ENCODE data around the gene SEC11A.

DNA sequence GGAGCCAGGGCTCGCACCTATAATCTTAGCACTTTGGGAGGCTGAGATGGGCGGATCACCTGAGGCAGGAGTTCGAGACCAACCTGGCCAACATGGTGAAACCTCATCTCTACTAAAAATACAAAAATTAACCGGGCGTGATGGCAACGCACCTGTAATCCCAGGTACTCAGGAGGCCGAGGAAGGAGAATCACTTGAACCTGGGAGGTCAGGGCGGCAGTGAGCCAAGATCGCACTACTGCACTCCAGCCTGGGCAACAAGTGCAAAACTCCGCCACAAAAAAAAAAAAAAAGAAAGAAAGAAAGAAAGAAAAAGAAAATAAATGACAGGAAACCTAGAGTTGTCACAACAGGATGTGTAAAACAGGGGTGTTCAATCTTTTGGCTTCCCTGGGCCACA, 54.9 kb downstream of the SEC11A start:
- TF ChIP-seq, protein P1, sequence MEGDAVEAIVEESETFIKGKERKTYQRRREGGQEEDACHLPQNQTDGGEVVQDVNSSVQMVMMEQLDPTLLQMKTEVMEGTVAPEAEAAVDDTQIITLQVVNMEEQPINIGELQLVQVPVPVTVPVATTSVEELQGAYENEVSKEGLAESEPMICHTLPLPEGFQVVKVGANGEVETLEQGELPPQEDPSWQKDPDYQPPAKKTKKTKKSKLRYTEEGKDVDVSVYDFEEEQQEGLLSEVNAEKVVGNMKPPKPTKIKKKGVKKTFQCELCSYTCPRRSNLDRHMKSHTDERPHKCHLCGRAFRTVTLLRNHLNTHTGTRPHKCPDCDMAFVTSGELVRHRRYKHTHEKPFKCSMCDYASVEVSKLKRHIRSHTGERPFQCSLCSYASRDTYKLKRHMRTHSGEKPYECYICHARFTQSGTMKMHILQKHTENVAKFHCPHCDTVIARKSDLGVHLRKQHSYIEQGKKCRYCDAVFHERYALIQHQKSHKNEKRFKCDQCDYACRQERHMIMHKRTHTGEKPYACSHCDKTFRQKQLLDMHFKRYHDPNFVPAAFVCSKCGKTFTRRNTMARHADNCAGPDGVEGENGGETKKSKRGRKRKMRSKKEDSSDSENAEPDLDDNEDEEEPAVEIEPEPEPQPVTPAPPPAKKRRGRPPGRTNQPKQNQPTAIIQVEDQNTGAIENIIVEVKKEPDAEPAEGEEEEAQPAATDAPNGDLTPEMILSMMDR (IDR thresholded peaks at IDR 0.05; ENCODE audit: poor library complexity, severe bottlenecking), result no peak
- no peak for TF ChIP-seq EZH2 (IDR thresholded peaks at IDR 0.05; ENCODE audit: borderline replicate concordance, insufficient read depth, low read length, poor library complexity, severe bottlenecking)
- TF ChIP-seq MXI1 (conservative IDR thresholded peaks at IDR 0.05; ENCODE audit: poor library complexity, severe bottlenecking), result no peak
- no peak for TF ChIP-seq SMC3 (conservative IDR thresholded peaks at IDR 0.05; ENCODE audit: poor library complexity)
- TF ChIP-seq, protein P2, sequence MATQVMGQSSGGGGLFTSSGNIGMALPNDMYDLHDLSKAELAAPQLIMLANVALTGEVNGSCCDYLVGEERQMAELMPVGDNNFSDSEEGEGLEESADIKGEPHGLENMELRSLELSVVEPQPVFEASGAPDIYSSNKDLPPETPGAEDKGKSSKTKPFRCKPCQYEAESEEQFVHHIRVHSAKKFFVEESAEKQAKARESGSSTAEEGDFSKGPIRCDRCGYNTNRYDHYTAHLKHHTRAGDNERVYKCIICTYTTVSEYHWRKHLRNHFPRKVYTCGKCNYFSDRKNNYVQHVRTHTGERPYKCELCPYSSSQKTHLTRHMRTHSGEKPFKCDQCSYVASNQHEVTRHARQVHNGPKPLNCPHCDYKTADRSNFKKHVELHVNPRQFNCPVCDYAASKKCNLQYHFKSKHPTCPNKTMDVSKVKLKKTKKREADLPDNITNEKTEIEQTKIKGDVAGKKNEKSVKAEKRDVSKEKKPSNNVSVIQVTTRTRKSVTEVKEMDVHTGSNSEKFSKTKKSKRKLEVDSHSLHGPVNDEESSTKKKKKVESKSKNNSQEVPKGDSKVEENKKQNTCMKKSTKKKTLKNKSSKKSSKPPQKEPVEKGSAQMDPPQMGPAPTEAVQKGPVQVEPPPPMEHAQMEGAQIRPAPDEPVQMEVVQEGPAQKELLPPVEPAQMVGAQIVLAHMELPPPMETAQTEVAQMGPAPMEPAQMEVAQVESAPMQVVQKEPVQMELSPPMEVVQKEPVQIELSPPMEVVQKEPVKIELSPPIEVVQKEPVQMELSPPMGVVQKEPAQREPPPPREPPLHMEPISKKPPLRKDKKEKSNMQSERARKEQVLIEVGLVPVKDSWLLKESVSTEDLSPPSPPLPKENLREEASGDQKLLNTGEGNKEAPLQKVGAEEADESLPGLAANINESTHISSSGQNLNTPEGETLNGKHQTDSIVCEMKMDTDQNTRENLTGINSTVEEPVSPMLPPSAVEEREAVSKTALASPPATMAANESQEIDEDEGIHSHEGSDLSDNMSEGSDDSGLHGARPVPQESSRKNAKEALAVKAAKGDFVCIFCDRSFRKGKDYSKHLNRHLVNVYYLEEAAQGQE (IDR thresholded peaks at IDR 0.05; ENCODE audit: borderline replicate concordance), result no peak
